HepG2 (cell line): ENCODE results near the gene HOXB2. TPM values are rescaled to one million over a fixed set of nuclear protein-coding genes. Genes with fewer than 3 reads are reported as not detected.

ENCODE experiments used
- ATAC-seq: fragments of 200-7000 bp; cut with Tn5 transposase; 3 replicates; pipeline ENCODE4 v1.9.1; 2020; ENCODE audit warnings: mild to moderate bottlenecking, moderate library complexity
- BruUV-seq: library from RNA; stranded (reverse); fragments of 400-500 nt; replicated peaks from 2 replicates; lab custom pipeline; 2021; lab: Mats Ljungman, UMichigan
- CTCF ChIA-PET: fragments of 300-600 bp; formaldehyde crosslinking; extraction: SDS; loops from one replicate; lab custom pipeline; 2021; ENCODE audit warnings: low total read pairs, inconsistent platforms, low intra/inter-chr PET ratio; lab: Yijun Ruan, JAX
- POLR2A ChIA-PET: fragments of 350-600 bp; sonication (Branson Sonifier 250); formaldehyde crosslinking; loops from one replicate; lab custom pipeline; 2020; ENCODE audit warnings: antibody characterized with exemption, inconsistent platforms; lab: Yijun Ruan, JAX
- DNase-seq: peaks from one replicate; pipeline ENCODE4 v3.0.0-alpha.2; 2015; ENCODE audit warnings: low spot score
- FAIRE-seq: peaks from 3 replicates; lab custom pipeline; 2011; peaks lifted over from hg19 to GRCh38; lab: Jason Lieb, UNC
- H2AFZ ChIP-seq: one replicate; pipeline ENCODE4 v1.6.1; 2011; ENCODE audit warnings: low read length, inconsistent platforms
- H3K27ac ChIP-seq: fragments of 300-600 bp; 3 replicates; pipeline ENCODE4 v1.8.0; 2011; ENCODE audit warnings: mixed run types, mild to moderate bottlenecking, mixed read lengths, low read length, inconsistent platforms; ENCODE audit not compliant: insufficient read depth; ENCODE audit errors: extremely low read length
- H3K27me3 ChIP-seq, 2 experiments: fragments of 200-600 bp in 1 of 2; 2 replicates in 1 of 2; 3 replicates in 1 of 2; pipeline versions ENCODE4 v1.6.0 to v1.8.0; 2011; ENCODE audit warnings: low read length in 2 of 2, mild to moderate bottlenecking in 2 of 2, moderate library complexity in 2 of 2, inconsistent platforms in 1 of 2; ENCODE audit not compliant: insufficient read depth in 2 of 2, control insufficient read depth in 1 of 2
- H3K36me3 ChIP-seq, 2 experiments: fragments of 200-600 bp in 1 of 2; replicated peaks in 1 of 2; 2 replicates in 1 of 2; 3 replicates in 1 of 2; pipeline versions ENCODE4 v1.5.1 to v1.8.0; 2011; ENCODE audit warnings: low read length in 2 of 2, inconsistent platforms in 1 of 2; ENCODE audit not compliant: insufficient read depth in 2 of 2, control insufficient read depth in 1 of 2
- H3K4me1 ChIP-seq: 2 replicates; pipeline ENCODE4 v1.5.1; 2012; ENCODE audit warnings: low read length, inconsistent platforms; ENCODE audit not compliant: insufficient read depth
- H3K4me2 ChIP-seq: 2 replicates; pipeline ENCODE4 v1.6.0; 2011; ENCODE audit warnings: low read depth, low read length, inconsistent platforms
- H3K4me3 ChIP-seq, 3 experiments: fragments of 200-600 bp in 1 of 3; sonication (generic), shearing (Covaris generic) in 1 of 3; replicated peaks in 1 of 3; 2 replicates each; pipeline ENCODE4 v1.5.1; 2011 to 2016; ENCODE audit warnings: low read length in 3 of 3, inconsistent platforms in 2 of 3, low read depth in 2 of 3, mild to moderate bottlenecking in 2 of 3, control low read depth in 1 of 3, mixed read lengths in 1 of 3; ENCODE audit not compliant: insufficient read depth in 1 of 3
- H3K79me2 ChIP-seq: one replicate; pipeline ENCODE4 v1.6.1; 2011; ENCODE audit warnings: low read length, inconsistent platforms; ENCODE audit not compliant: insufficient read depth
- H3K9ac ChIP-seq: 2 replicates; pipeline ENCODE4 v1.6.0; 2011; ENCODE audit warnings: mild to moderate bottlenecking, low read depth, low read length, inconsistent platforms; ENCODE audit not compliant: insufficient read depth
- H3K9me3 ChIP-seq: 2 replicates; pipeline ENCODE4 v1.5.1; 2012; ENCODE audit warnings: mild to moderate bottlenecking, low read length
- H4K20me1 ChIP-seq: 2 replicates; pipeline ENCODE4 v1.6.0; 2011; ENCODE audit warnings: inconsistent platforms, mild to moderate bottlenecking, low read length, moderate library complexity; ENCODE audit not compliant: insufficient read depth
- ARNTL ChIP-seq: sonication (generic); formaldehyde crosslinking; IDR thresholded peaks from 2 replicates; pipeline ENCODE4 v1.4.0; 2020; ENCODE audit warnings: mild to moderate bottlenecking, missing genetic modification reagents
- CEBPB ChIP-seq: IDR thresholded peaks from 2 replicates; pipeline ENCODE4 v1.6.1; 2011; ENCODE audit warnings: low read depth, low read length, improper control_type of control experiment, borderline replicate concordance
- CHD2 ChIP-seq: IDR thresholded peaks from 2 replicates; pipeline ENCODE4 v1.6.1; 2011; ENCODE audit warnings: low read depth, low read length, improper control_type of control experiment
- DNMT3B ChIP-seq: conservative IDR thresholded peaks from 2 replicates; pipeline ENCODE4 v1.6.1; 2016; ENCODE audit warnings: missing biosample characterization, control low read depth
- ELK4 ChIP-seq: sonication (generic); formaldehyde crosslinking; IDR thresholded peaks from 2 replicates; pipeline ENCODE4 v1.9.0; 2021; ENCODE audit warnings: missing genetic modification reagents, borderline replicate concordance
- FOXO1 ChIP-seq: sonication (generic); formaldehyde crosslinking; IDR thresholded peaks from 2 replicates; pipeline ENCODE4 v1.4.0; 2020; ENCODE audit warnings: missing genetic modification reagents
- NR1H2 ChIP-seq: sonication (generic); formaldehyde crosslinking; IDR thresholded peaks from 2 replicates; pipeline ENCODE4 v1.8.1; 2022; ENCODE audit warnings: low read depth, missing genetic modification reagents, borderline replicate concordance
- SIN3B ChIP-seq: fragments of 150-350 bp; IDR thresholded peaks from 2 replicates; pipeline ENCODE4 v1.6.1; 2014; ENCODE audit warnings: low read length
- SP1 ChIP-seq, 2 experiments: fragments of 450-650 bp in 1 of 2; sonication (generic) in 1 of 2; formaldehyde crosslinking in 1 of 2; IDR thresholded peaks; 2 replicates each; pipeline versions ENCODE4 v1.4.0 to v1.6.1; 2016 to 2020; ENCODE audit warnings: missing genetic modification reagents in 1 of 2
- STAT5B ChIP-seq: sonication (generic); formaldehyde crosslinking; IDR thresholded peaks from 2 replicates; pipeline ENCODE4 v1.4.0; 2020; ENCODE audit warnings: missing genetic modification reagents
- ZNF256 ChIP-seq: sonication (generic); formaldehyde crosslinking; conservative IDR thresholded peaks from 2 replicates; pipeline ENCODE4 v1.4.0; 2020; ENCODE audit warnings: missing genetic modification reagents
- ZNF496 ChIP-seq: sonication (generic); formaldehyde crosslinking; IDR thresholded peaks from 2 replicates; pipeline ENCODE4 v1.8.1; 2023; ENCODE audit warnings: mild to moderate bottlenecking, moderate library complexity, missing genetic modification reagents; ENCODE audit not compliant: insufficient replicate concordance
- ZNF503 ChIP-seq: sonication (generic); formaldehyde crosslinking; IDR thresholded peaks from 2 replicates; pipeline ENCODE4 v1.4.0; 2020; ENCODE audit warnings: missing genetic modification reagents
- ZNF556 ChIP-seq: sonication (generic); formaldehyde crosslinking; IDR thresholded peaks from 2 replicates; pipeline ENCODE4 v1.4.0; 2020; ENCODE audit warnings: mild to moderate bottlenecking, missing genetic modification reagents, borderline replicate concordance
- ZNF800 ChIP-seq: sonication (generic); formaldehyde crosslinking; IDR thresholded peaks from 2 replicates; pipeline ENCODE4 v1.4.0; 2020; ENCODE audit warnings: missing genetic modification reagents
- ZNF850 ChIP-seq: sonication (generic); formaldehyde crosslinking; conservative IDR thresholded peaks from 2 replicates; pipeline ENCODE4 v1.9.0; 2021; ENCODE audit warnings: mild to moderate bottlenecking, missing genetic modification reagents
- ZNF879 ChIP-seq: sonication (generic); formaldehyde crosslinking; IDR thresholded peaks from 2 replicates; pipeline ENCODE4 v1.8.1; 2023; ENCODE audit warnings: missing genetic modification reagents
- WGBS: methylation state at CpG from one replicate; pipeline ENCODE4 v1.1.6; 2017; ENCODE audit warnings: low lambda C conversion rate; 5-methylcytosine and 5-hydroxymethylcytosine counted together
- in situ Hi-C: cut with HindIII; loops from 2 replicates; pipeline ENCODE4 v1.10.0; 2017; ENCODE audit warnings: low pct_unique_long_range_greater_than_20kb; ENCODE audit not compliant: extremely low pct_ligation_motif_present
- intact Hi-C: fragments of 100-400 bp; cut with micrococcal nuclease; formaldehyde crosslinking; loops from one replicate; pipeline ENCODE4 v1.10.0; 2022; ENCODE audit not compliant: unreplicated experiment
- polyA plus RNA-seq, 8 experiments: library from polyadenylated mRNA; depleted of rRNA in 3 of 8; stranded (reverse) in 7 of 8; unstranded in 1 of 8; fragments of >200 nt; fragmentation: Illumina TruSeq in 4 of 8; extraction: Trizol in 4 of 8; gene quantifications; 2 replicates each; pipeline versions ENCODE4 v1.2.1 to v1.2.3, GENCODE V29; 2011 to 2016; ENCODE audit warnings: low read depth in 4 of 8, missing spikeins in 1 of 8, mixed read lengths in 1 of 8; ENCODE audit not compliant: insufficient read depth in 1 of 8
- total RNA-seq, 5 experiments: library from RNA; depleted of rRNA; stranded (reverse); fragments of >200 nt; fragmentation: Illumina TruSeq; extraction: Trizol; gene quantifications; 2 replicates each; pipeline ENCODE4 v1.2.3, GENCODE V29; 2016; ENCODE audit warnings: low read depth in 1 of 5

HOXB2 gene
- total and polyA plus RNA-seq, 2 of the 13 experiments (the other 11 are each of a cell fraction or from before 2014, with no cell fraction given), result not detected

- TF ChIP-seq ZNF503 (CRISPR knock-in tag), result no peak
- TF ChIP-seq ZNF496 (CRISPR knock-in tag), result no peak
- no peak for TF ChIP-seq FOXO1 (CRISPR knock-in tag)
- TF ChIP-seq ZNF879 (CRISPR knock-in tag), result no peak
- no peak for TF ChIP-seq ZNF556
- TF ChIP-seq ELK4 (CRISPR knock-in tag), result no peak
- no peak for TF ChIP-seq STAT5B (CRISPR knock-in tag)
- TF ChIP-seq NR1H2, result no peak
- TF ChIP-seq, all 625 proteins: peak for 0
These were observed 20.2 kb upstream of the HOXB2 start (continued) for GRCh38 chr17:48565022-48565554.

- ChIA-PET CTCF (no interaction called here), POLR2A (no interaction called here)
- peaks cover 20 to 94% of the 10 kb centered on the region in 2 experiments for H3K27me3 ChIP-seq
- no peaks in the 10 kb centered on the region for H3K4me1 ChIP-seq
- in situ Hi-C loops (no loop called here), intact Hi-C loops (no loop called here)
- H3K36me3 ChIP-seq, result no peaks in the 10 kb centered on the region
- H3K4me2 ChIP-seq, result no peak overlapping the region
- no peak overlapping the region for H3K27ac ChIP-seq
- DNase-seq (no peak), FAIRE-seq (no peak), ATAC-seq (no peak)
- no peaks in the 10 kb centered on the region for H3K9me3 ChIP-seq
- no peak overlapping the region for H3K4me3 ChIP-seq
- no TSS peak for BruUV-seq
- no peak overlapping the region for H3K9ac ChIP-seq
- no peaks in the 10 kb centered on the region for H4K20me1 ChIP-seq
- H3K79me2 ChIP-seq, result no peaks in the 10 kb centered on the region
- 34% methylated on average over 47 of the region's 73 CpGs for WGBS
- no peak overlapping the region for H2AFZ ChIP-seq
- TF ChIP-seq ZNF850 (CRISPR knock-in tag), result no peak
- TF ChIP-seq CHD2, result no peak
- no peak for TF ChIP-seq SP1 (IDR thresholded peaks at IDR 0.05)
- no peak for TF ChIP-seq SP1 (CRISPR knock-in tag; IDR thresholded peaks at IDR 0.05)
- TF ChIP-seq ZNF256 (CRISPR knock-in tag), result no peak
- TF ChIP-seq DNMT3B (CRISPR knock-in tag), result no peak
- no peak for TF ChIP-seq ZNF800 (CRISPR knock-in tag)
- TF ChIP-seq ARNTL (CRISPR knock-in tag), result no peak
- TF ChIP-seq SIN3B, result no peak
- no peak for TF ChIP-seq CEBPB
These were observed 19.5 kb upstream of the HOXB2 start for GRCh38 chr17:48564188-48565021.
